H1 (cell line): ENCODE data around the gene SLC17A3. TPM values are rescaled to one million over a fixed set of nuclear protein-coding genes. Genes with fewer than 3 reads are reported as not detected.

Experiments used
- MAFK ChIP-seq: IDR thresholded peaks from 2 replicates; pipeline ENCODE4 v1.6.1; 2012; ENCODE audit warnings: low read depth, mild to moderate bottlenecking, improper control_type of control experiment, low read length
- SP2 ChIP-seq: IDR thresholded peaks from 2 replicates; pipeline ENCODE4 v1.6.1; 2012; ENCODE audit warnings: mild to moderate bottlenecking, low read length, inconsistent platforms
- TEAD4 ChIP-seq: IDR thresholded peaks from 2 replicates; pipeline ENCODE4 v1.6.1; 2012; ENCODE audit warnings: low read depth, low read length, inconsistent platforms, mixed read lengths
- polyA plus RNA-seq, 7 experiments: library from polyadenylated mRNA; depleted of rRNA in 3 of 7; stranded (reverse) in 5 of 7; unstranded in 2 of 7; fragments of >200 nt in 5 of 7; fragments of 200-250 nt in 2 of 7; gene quantifications; 1 replicate in 5 of 7; 2 replicates in 1 of 7; 4 replicates in 1 of 7; pipeline versions ENCODE4 v1.2.1 to v1.2.3, GENCODE V29; 2011 to 2013; ENCODE audit warnings: missing spikeins in 2 of 7, mixed read lengths in 2 of 7
- total RNA-seq: library from RNA; stranded (reverse); fragmentation: NEBNext Ultra II Directional; extraction: Animal tissue kit (Norgen Biotek cat#: 25700); gene quantifications from 2 replicates; pipeline ENCODE4 v1.2.1, GENCODE V29; 2021

SLC17A3 gene
- total and polyA plus RNA-seq, 2 of the 8 experiments (the other 6 are each of a cell fraction or from before 2014, with no cell fraction given), result not detected

DNA sequence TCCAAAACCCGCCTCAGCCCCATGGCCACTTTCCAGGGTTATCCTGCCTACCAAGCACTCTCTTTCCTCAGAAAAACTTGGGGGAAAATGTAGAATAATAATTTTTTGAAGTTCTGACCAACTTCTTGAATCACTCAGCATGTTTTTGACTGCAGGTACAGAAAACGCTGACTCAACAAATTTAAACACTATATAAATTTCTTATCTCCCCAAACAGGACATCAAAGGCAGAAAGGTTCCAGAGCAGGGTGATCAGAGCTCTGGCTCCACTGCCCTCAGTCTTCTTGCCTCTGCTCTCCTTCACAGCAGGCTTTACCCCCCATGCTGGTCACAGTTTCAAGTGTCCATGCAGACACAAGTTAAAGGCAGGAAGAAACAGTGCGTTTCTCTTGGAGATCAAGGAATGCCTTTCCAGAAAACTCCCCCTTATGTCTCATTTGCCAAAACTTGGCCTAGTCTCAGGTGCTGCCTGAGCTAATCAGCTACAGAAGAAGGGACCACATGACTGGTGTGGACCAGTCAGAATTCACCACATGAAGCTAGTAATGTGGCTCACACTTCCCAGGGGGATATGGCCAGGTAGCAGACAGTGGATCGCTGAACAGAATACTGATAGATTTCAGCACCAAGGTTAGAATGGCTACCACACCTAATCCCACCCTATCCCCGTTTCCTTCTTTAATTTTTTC, 24.4 kb upstream of the SLC17A3 start (continued):
- TF ChIP-seq TEAD4 (no peak), MAFK (peak; percentile 100), SP2 (no peak)
